ENCODE results near the gene ADRB2.

GRCh38 chr5:148866024-148866423 lies 39.6 kb downstream of the ADRB2 start:
- TF ChIP-seq CTCF (IDR thresholded peaks at IDR 0.05) (no peak), ZFX (IDR thresholded peaks at IDR 0.05; ENCODE audit: borderline replicate concordance) (no peak)

Measured in 22Rv1 (cell line).